ENCODE measurements around the gene ADAMTS9.

Gene ADAMTS9

GRCh38 chr3:64620020-64620419 is 67.8 kb downstream of the ADAMTS9 start:
- no peak for DNase-seq (ENCODE audit: low spot score)

DNA sequence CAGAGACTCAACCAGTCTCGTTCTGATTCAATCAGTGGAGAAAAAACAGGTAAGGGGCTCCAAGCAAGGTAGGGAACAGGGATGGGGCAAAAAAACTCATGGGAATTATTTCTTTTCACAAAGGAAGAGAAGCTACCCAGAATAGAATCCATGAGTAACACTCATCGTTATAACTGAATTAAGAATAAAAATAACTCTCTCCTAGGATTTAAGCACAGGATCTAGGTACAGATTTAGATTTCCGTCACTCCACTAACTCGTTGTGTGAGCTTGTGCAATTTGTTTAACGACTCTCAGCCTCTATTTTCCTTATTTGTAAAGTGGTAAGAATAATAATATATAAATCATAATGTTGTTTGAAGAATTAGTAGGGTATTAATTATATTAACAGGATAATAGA is 68.6 kb downstream of the ADAMTS9 start:
- no peak for DNase-seq (ENCODE audit: low spot score)

GRCh38 chr3:64617610-64618009 is 70.2 kb downstream of the ADAMTS9 start:
- DNase-seq (ENCODE audit: low spot score): no peak

- DNase-seq (ENCODE audit: low spot score): no peak
Measured at GRCh38 chr3:64616953-64617352, 70.8 kb downstream of the ADAMTS9 start.

GRCh38 chr3:64612916-64613526 is 74.8 kb downstream of the ADAMTS9 start:
- DNase-seq (ENCODE audit: low spot score): no peak

- no peak for DNase-seq (ENCODE audit: low spot score)
Measured at GRCh38 chr3:64612082-64612860, 75.5 kb downstream of the ADAMTS9 start.

- DNase-seq (ENCODE audit: low spot score): no peak
Measured at GRCh38 chr3:64608741-64609140, 79.1 kb downstream of the ADAMTS9 start.

- no peak for DNase-seq (ENCODE audit: low spot score)
Measured at GRCh38 chr3:64607032-64607551, 80.7 kb downstream of the ADAMTS9 start.

DNA sequence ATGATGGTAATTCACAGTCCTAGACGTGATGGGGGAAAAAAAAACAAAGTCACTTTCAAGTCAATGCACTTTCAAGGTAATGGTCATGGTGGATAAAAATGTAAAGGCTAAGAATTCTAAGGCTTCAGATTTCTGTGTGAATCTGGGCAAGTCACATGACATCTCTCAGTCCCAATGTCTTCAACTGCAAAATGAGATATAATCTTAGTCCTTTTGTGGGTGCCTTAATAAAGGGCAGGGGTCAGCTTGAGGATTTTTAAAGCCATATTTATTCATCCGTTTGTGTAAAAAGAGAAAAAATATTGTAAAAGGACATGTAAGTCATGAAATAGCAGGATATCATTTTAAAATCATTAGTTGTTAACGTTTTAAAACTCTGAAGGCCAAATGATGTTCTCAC is 83.5 kb downstream of the ADAMTS9 start:
- DNase-seq (ENCODE audit: low spot score): no peak

- no peak for DNase-seq (ENCODE audit: low spot score)
Measured at GRCh38 chr3:64601824-64602223, 86.0 kb downstream of the ADAMTS9 start.

- no peak for DNase-seq (ENCODE audit: low spot score)
Measured at GRCh38 chr3:64600246-64600950, 87.4 kb downstream of the ADAMTS9 start.

- no peak for DNase-seq (ENCODE audit: low spot score)
Measured at GRCh38 chr3:64599651-64600050, 88.1 kb downstream of the ADAMTS9 start.

DNA sequence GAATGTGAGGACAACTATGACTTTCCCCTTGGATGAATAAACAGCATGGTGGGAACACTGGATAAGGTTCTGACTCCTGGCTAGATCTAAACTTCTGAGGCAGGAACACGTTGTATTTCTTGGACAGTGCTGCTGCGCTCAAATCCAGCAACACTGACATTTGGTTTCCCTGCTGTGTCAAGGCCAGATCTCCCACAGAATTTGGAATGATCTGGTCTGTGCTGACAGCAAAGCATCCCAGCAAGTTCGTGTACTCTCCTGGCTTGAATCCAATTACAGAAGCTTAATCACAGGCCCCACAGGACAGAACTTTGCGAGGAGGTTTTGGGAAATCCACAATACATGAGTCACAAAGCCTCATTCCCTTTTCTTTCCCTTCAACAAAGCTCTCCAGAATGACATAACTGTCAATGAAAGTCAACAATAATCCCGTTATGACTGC is 92.5 kb downstream of the ADAMTS9 start:
- DNase-seq (ENCODE audit: low spot score): no peak

GRCh38 chr3:64594134-64594533 is 93.7 kb downstream of the ADAMTS9 start:
- DNase-seq (ENCODE audit: low spot score): no peak

DNA sequence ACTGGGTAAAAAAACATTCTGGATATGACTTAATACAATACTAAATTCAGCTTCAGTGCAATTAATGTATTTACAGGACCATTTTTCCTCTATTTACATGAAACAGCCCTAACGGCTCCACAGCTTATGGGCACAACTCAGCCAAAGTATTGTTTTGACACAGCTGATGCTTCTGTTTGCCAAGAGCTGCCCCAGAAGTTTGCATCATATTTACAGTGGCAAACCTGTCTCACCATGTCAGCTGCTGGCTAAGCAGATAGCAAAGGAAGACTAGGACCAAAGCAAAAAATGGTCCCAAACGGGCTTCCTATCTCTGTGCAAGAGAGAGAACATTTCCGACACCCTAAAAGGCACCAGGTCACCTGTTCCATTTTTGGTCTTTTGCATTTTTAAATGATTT is 94.5 kb downstream of the ADAMTS9 start:
- DNase-seq (ENCODE audit: low spot score): no peak

DNA sequence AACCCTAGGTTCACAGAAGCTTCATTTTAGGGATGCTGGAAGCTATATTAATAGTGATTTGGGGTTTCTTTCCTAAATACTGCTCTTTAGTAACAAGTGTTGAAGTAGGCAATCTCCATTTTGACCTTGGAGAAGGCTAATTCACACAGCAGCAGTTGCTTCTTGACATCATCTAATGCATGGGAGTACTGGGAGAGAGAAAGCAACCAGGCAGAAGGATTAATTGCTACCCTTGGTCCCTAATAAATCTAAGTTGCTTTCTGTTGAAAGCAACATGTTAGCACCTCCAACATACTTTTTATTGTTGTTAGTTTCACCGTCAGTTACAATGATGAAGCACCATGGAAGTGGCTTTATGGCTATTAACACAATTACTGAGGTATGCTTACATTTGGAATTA is 96.2 kb downstream of the ADAMTS9 start:
- no peak for DNase-seq (ENCODE audit: low spot score)

DNA sequence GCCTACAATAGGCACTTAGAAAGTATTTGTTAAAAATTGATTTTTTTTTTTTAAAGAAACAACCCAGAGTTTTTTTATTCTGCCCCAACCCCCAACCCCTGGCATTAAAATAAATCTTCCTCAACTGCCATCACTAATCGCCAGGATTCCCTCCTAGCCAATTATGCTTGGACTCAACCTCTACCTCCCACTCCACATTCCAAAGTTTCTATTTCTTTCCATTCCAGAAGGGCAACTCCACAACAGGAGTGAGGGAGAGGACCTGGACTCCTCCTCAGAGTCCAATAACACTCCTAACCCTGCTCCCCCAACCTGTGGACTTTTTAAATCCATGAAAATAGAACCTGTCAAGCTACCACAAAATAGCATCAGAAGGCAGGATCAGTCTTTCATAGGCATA is 99.4 kb downstream of the ADAMTS9 start:
- DNase-seq (ENCODE audit: low spot score): no peak

GRCh38 chr3:64586952-64587351 is 100.8 kb downstream of the ADAMTS9 start:
- no peak for DNase-seq (ENCODE audit: low spot score)

- DNase-seq (ENCODE audit: low spot score): no peak
Measured at GRCh38 chr3:64584179-64584578, 103.6 kb downstream of the ADAMTS9 start.

- no peak for DNase-seq (ENCODE audit: low spot score)
Measured at GRCh38 chr3:64578797-64579196, 109.0 kb downstream of the ADAMTS9 start.

GRCh38 chr3:64578062-64578770 is 109.6 kb downstream of the ADAMTS9 start:
- no peak for DNase-seq (ENCODE audit: low spot score)

DNA sequence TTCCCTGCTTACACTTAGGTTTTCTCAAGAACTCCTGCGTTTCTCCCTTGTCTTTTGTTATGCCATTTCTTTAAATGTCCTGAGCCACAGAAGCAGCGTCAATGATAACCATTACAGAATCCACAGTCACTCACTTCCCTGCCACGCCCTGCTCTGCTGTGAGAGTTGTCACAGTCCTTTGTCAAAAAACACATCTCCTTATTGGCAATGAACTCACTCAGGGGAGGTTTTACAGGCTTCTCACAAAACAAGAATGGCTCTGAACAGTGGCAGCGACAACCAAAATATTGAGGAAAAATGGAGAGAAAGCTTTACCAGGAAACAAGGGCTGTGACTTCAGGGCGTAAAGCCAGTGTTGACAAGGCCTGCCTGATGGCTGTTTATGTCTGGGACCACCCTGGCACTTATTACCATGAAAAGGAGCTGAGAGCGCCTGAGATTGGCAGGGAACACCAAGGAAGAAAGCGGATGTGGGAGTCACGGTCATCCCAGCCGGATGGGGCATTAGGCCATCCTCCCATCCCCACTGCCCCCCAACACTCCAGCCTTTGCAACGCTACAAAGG is 111.5 kb downstream of the ADAMTS9 start:
- DNase-seq (ENCODE audit: low spot score): no peak

All from germinal center (tissue), 1 donor.